VCaP (cell line): ENCODE results near the gene CSRNP2.

Experiments
- H3K27ac ChIP-seq: fragments of 450-650 bp; 2 replicates; pipeline ENCODE4 v1.5.1; 2017
- TF ChIP-seq, protein P1 (sequence below): fragments of 450-650 bp; conservative IDR thresholded peaks from 2 replicates; pipeline ENCODE4 v1.5.1; 2017; ENCODE audit warnings: mild to moderate bottlenecking, moderate library complexity

The CSRNP2 gene

DNA sequence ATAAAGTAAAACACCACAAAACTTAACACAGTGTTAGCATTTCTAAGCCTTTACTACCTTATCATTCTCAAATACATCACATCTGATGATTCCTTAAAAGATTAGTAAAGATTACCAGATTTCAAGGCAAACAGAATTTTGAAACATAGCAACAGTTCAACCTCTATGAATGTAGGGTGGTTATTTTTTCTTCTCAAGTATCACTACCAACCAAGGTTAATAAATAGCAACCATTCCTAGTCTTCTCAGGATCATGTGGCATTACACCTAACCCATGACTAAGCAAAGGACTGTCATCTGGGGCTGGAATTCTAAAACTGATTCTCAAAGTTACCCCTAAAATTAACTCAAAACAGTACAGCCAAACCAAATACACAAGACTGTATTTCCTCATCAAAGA, 39.4 kb upstream of the CSRNP2 start:
- TF ChIP-seq, protein P1, sequence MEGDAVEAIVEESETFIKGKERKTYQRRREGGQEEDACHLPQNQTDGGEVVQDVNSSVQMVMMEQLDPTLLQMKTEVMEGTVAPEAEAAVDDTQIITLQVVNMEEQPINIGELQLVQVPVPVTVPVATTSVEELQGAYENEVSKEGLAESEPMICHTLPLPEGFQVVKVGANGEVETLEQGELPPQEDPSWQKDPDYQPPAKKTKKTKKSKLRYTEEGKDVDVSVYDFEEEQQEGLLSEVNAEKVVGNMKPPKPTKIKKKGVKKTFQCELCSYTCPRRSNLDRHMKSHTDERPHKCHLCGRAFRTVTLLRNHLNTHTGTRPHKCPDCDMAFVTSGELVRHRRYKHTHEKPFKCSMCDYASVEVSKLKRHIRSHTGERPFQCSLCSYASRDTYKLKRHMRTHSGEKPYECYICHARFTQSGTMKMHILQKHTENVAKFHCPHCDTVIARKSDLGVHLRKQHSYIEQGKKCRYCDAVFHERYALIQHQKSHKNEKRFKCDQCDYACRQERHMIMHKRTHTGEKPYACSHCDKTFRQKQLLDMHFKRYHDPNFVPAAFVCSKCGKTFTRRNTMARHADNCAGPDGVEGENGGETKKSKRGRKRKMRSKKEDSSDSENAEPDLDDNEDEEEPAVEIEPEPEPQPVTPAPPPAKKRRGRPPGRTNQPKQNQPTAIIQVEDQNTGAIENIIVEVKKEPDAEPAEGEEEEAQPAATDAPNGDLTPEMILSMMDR: no peak
- no peak overlapping the region for H3K27ac ChIP-seq

DNA sequence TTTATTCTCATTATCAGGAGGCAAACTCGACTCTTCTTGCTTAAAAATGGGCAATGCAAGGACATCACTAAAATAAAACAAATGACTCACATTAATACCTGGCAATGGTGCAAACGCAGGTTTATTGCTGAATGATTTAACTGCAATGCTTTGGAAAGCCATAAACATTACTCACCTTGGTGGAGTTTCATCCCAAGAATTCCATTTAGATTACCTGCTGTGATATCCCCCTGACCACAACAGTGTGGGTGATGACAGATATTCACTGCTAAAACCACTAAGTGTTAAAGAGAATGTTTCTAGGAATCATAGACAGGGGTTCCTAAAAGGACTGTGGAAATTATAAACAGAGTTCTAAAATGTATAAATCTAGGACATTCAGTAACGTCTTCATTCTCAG, 35.3 kb upstream of the CSRNP2 start:
- TF ChIP-seq, protein P1: no peak
- no peak overlapping the region for H3K27ac ChIP-seq

DNA sequence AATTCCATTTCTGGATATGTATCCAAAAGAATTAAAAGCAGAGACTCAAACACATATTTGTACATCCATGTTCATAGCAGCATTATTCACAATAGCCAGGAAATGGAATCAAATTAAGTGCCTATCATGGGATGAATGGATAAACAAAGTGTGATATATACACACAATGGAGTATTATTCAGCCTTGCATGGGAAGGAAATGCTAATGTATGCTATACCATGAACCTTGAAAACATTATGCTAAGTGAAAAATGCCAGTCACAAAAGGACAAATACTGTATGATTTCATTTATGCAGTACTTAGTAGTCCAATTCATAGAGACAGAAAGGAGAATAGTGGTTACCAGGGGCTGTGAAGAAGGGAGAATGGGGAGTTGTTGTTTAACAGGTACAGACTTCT, 32.1 kb upstream of the CSRNP2 start:
- TF ChIP-seq, protein P1: no peak
- no peak overlapping the region for H3K27ac ChIP-seq

DNA sequence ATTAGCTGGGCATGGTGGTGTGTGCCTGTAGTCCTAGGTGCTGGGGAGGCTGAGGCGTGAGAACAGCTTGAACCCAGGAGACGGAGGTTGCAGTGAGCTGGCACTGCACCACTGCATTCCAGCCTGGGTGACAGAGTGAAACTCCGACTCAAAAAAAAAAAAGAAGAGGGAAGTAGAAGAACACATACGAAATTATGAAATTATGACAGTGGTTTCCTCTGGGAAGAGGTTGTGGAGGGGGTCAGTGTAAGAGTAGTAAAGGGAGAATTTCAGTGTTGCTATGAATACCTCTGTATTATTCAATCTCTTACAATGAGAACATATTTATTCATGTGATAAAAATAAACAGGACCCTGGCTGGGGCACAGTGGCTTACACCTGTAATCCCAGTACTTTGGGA, 24.7 kb upstream of the CSRNP2 start:
- TF ChIP-seq, protein P1: no peak
- H3K27ac ChIP-seq: no peak overlapping the region

DNA sequence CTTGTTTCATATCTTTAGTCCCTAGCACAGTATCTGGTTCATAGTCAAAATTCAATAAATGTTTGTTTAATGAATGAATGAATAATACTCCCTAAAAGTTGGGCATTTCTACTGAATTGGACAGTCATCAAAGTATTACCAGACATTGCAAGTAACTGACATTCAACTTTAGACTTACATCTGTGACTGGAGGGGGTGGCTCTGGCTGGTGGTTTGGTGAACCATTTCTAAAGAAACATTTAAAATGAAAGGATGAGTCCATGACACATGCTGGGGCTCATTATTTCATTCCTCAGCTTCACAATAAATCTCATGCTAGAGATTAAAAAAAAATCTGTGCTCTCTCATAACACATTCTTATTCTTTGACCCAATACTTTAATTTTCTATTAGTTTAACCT, 20.6 kb upstream of the CSRNP2 start:
- TF ChIP-seq, protein P1: no peak

DNA sequence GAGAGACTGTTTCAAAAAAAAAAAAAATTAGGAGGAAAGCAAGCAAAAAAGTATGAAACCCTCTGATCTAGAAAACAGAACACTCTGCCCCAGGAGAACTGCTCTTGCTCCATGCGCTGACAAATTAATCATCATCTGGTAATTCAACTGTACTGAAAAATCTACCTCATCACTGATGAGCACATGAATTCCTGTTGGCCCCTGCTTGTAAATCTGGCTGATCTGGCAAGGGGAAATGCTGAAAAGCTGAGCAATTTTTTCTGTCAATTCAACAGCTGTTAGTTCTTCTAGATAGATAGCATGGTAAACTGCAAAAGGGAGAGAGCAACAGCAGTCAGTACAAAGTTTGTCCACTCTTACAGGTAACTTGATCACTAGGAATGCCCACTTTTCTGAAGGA, 15.2 kb upstream of the CSRNP2 start:
- no peak overlapping the region for H3K27ac ChIP-seq
- TF ChIP-seq, protein P1: no peak

More for the DNA sequence above, 20.6 kb upstream of the CSRNP2 start:
- H3K27ac ChIP-seq: no peak overlapping the region

DNA sequence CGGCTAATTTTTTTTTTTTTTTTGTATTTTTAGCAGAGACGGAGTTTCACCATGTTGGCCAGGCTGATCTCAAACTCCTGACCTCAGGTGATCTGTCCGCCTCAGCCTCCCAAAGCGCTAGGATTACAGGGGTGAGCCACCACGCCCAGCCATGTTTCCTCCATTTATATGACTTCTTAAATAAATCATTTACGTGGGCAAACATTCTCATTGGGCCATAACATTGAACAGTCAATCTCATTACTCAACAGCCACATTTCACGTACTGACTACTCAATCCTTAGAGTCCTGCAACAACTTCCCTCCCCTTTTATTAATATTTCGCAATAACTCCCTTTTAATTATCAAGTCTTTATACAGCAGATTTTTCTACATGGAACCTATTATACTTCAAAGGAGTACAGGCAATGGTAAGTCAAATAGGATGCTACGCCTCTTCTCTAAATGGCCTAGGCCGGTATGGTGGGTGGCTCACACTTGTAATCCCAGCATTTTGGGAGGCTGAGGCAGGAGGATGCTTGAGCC, 7.4 kb upstream of the CSRNP2 start:
- H3K27ac ChIP-seq: no peak overlapping the region
- TF ChIP-seq, protein P1: no peak
